Vagina (tissue), 2 donors: ENCODE data around the gene ELMO3.

Experiments used
- POLR2A ChIP-seq, 2 donors: fragments of 450-650 bp; IDR thresholded peaks; one replicate each; pipeline ENCODE4 v1.6.1; 2017; ENCODE audit warnings: antibody characterized with exemption in 2 of 2, mild to moderate bottlenecking in 2 of 2, moderate library complexity in 2 of 2
- POLR2AphosphoS5 ChIP-seq, 2 donors: sonication (generic); formaldehyde crosslinking; IDR thresholded peaks; one replicate each; pipeline ENCODE4 v1.9.0; 2017; ENCODE audit warnings: antibody characterized with exemption in 2 of 2, mild to moderate bottlenecking in 2 of 2, low read depth in 1 of 2; ENCODE audit not compliant: insufficient read depth in 1 of 2
- TF ChIP-seq, protein P1 (sequence below), 3 experiments: fragments of 450-650 bp in 2 of 3; fragments of 200-600 bp in 1 of 3; sonication (generic) in 1 of 3; IDR thresholded peaks; one replicate each; pipeline ENCODE4 v1.5.1; 2017 to 2019; ENCODE audit warnings: antibody characterized with exemption in 3 of 3, mild to moderate bottlenecking in 2 of 3, moderate library complexity in 2 of 3

DNA sequence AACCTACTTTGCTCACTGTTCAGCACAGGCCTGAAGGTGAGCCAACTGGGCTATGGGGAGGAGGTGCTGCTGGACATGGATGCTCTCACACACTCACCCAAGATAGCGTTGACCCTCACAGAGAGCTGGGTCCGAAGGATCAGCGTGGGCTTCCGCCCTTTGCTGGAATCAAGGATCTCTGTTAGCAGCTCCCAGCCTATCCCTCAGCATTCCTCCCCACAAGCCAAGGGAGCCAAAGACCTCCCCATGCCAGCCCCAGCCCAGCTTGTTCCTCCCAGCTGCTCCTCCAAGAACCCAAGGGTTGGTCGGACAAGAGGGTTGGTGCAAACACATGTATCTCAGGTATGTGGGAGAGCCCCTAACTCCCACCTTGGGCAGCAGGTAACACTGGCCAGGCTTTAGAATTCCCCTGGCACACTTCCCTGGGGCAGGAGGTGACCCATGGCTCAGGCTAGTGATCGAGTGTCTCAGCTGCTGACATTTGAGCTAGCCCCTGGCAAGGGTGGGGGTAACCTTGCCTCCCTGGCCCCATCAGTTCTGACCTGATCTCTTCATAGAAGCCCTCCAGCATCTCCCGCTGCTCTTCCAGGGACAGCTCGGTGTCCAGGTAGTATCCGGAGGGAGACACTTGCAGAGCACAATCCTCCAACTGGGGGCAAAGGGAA is 40.0 kb downstream of the ELMO3 start:
- TF ChIP-seq, protein P1, sequence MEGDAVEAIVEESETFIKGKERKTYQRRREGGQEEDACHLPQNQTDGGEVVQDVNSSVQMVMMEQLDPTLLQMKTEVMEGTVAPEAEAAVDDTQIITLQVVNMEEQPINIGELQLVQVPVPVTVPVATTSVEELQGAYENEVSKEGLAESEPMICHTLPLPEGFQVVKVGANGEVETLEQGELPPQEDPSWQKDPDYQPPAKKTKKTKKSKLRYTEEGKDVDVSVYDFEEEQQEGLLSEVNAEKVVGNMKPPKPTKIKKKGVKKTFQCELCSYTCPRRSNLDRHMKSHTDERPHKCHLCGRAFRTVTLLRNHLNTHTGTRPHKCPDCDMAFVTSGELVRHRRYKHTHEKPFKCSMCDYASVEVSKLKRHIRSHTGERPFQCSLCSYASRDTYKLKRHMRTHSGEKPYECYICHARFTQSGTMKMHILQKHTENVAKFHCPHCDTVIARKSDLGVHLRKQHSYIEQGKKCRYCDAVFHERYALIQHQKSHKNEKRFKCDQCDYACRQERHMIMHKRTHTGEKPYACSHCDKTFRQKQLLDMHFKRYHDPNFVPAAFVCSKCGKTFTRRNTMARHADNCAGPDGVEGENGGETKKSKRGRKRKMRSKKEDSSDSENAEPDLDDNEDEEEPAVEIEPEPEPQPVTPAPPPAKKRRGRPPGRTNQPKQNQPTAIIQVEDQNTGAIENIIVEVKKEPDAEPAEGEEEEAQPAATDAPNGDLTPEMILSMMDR (IDR thresholded peaks at IDR 0.05) = no peak
- TF ChIP-seq POLR2A (IDR thresholded peaks at IDR 0.05) (no peak), POLR2AphosphoS5 (IDR thresholded peaks at IDR 0.05; ENCODE audit: insufficient read depth in 1 of 2, low read depth in 1 of 2) (no peak)
